Smooth muscle cell (in vitro differentiated cells): Measurements from ENCODE around the gene UQCC5. TPM values are rescaled to one million over a fixed set of nuclear protein-coding genes. Genes with fewer than 3 reads are reported as not detected.

Source experiments
- DNase-seq: peaks from one replicate; lab custom pipeline; 2025; ENCODE audit not compliant: unreplicated experiment; lab: John Stamatoyannopoulos, UW
- H2AFZ ChIP-seq: fragments of 200-600 bp; sonication (generic); 2 replicates; pipeline ENCODE4 v1.6.0; 2016; ENCODE audit warnings: antibody characterized with exemption, low read depth, mild to moderate bottlenecking
- H3F3A ChIP-seq: fragments of 200-600 bp; sonication (generic); 2 replicates; pipeline ENCODE4 v1.6.0; 2017; ENCODE audit warnings: antibody characterized with exemption, low read depth
- H3K27ac ChIP-seq: fragments of 200-600 bp; sonication (generic); 2 replicates; pipeline ENCODE4 v1.5.1; 2016; ENCODE audit warnings: low read depth, mild to moderate bottlenecking
- H3K27me3 ChIP-seq: fragments of 200-600 bp; sonication (generic); 2 replicates; pipeline ENCODE4 v1.6.1; 2016; ENCODE audit warnings: low read depth, mild to moderate bottlenecking
- H3K36me3 ChIP-seq: fragments of 200-600 bp; sonication (generic); 2 replicates; pipeline ENCODE4 v1.5.1; 2016; ENCODE audit warnings: low read depth
- H3K4me1 ChIP-seq: fragments of 200-600 bp; sonication (generic); 2 replicates; pipeline ENCODE4 v1.5.1; 2016; ENCODE audit warnings: low read depth
- H3K4me2 ChIP-seq: fragments of 200-600 bp; sonication (generic); 2 replicates; pipeline ENCODE4 v1.6.0; 2016; ENCODE audit warnings: mild to moderate bottlenecking
- H3K4me3 ChIP-seq: fragments of 200-600 bp; sonication (generic); 2 replicates; pipeline ENCODE4 v1.5.1; 2016; ENCODE audit warnings: mild to moderate bottlenecking
- H3K79me2 ChIP-seq: fragments of 200-600 bp; sonication (generic); 2 replicates; pipeline ENCODE4 v1.6.0; 2016; ENCODE audit warnings: low read depth, mild to moderate bottlenecking
- H3K9ac ChIP-seq: fragments of 200-600 bp; sonication (generic); 2 replicates; pipeline ENCODE4 v1.6.0; 2016; ENCODE audit warnings: low read depth
- H3K9me3 ChIP-seq: fragments of 200-600 bp; sonication (generic); replicated peaks from 2 replicates; pipeline ENCODE4 v1.5.1; 2016; ENCODE audit warnings: low read depth
- H4K20me1 ChIP-seq: fragments of 200-600 bp; sonication (generic); 2 replicates; pipeline ENCODE4 v1.6.0; 2016; ENCODE audit warnings: low read depth
- CTCF ChIP-seq: fragments of 200-600 bp; sonication (generic); IDR thresholded peaks from 2 replicates; pipeline ENCODE4 v1.5.1; 2017; ENCODE audit warnings: borderline replicate concordance, mild to moderate bottlenecking, antibody characterized with exemption; ENCODE audit not compliant: insufficient read depth, poor library complexity, severe bottlenecking
- WGBS: methylation state at CpG from one replicate; pipeline ENCODE4 v1.1.7; 2016; ENCODE audit warnings: low lambda C conversion rate; 5-methylcytosine and 5-hydroxymethylcytosine counted together
- polyA plus RNA-seq: library from polyadenylated mRNA; unstranded; fragments of >200 nt; fragmentation: Nextera tagmentation; extraction: Ambion mirVana; gene quantifications from 2 replicates; pipeline ENCODE4 v1.2.1, GENCODE V29; 2016
- total RNA-seq: library from RNA; depleted of rRNA; stranded (reverse); fragments of >200 nt; gene quantifications from 2 replicates; pipeline ENCODE4 v1.2.3, GENCODE V29; 2014

UQCC5 gene
- total and polyA plus RNA-seq, 2 experiments from 2014 or later: 0.76 to 33.0 TPM

GRCh38 chr3:52534281-52535183 is 1.9 kb upstream of the UQCC5 start:
- H4K20me1 ChIP-seq: peaks cover 51% of the 10 kb centered on the region
- no peak for DNase-seq
- peak overlapping the region; percentile 80 for H3K9ac ChIP-seq
- no peaks in the 10 kb centered on the region for H3F3A ChIP-seq
- no peaks in the 10 kb centered on the region for H3K27me3 ChIP-seq
- H3K4me3 ChIP-seq: peak overlapping the region; percentile 70
- peak overlapping the region; percentile 68 for H3K27ac ChIP-seq
- H3K4me2 ChIP-seq: peak overlapping the region; percentile 96
- no peak overlapping the region for H2AFZ ChIP-seq
- H3K4me1 ChIP-seq: peaks cover 45% of the 10 kb centered on the region
- no peaks in the 10 kb centered on the region for H3K36me3 ChIP-seq
- TF ChIP-seq CTCF: no peak
- H3K9me3 ChIP-seq: no peaks in the 10 kb centered on the region
- H3K79me2 ChIP-seq: peaks cover 56% of the 10 kb centered on the region
- WGBS: 35% methylated on average over 57 of the region's 57 CpGs

GRCh38 chr3:52535411-52536111 is 844 bp upstream of the UQCC5 start:
- peak overlapping the region; percentile 68 for H3K27ac ChIP-seq
- 93% methylated on average over 19 of the region's 19 CpGs for WGBS
- peaks cover 59% of the 10 kb centered on the region for H3K79me2 ChIP-seq

GRCh38 chr3:52536112-52536368 is 365 bp upstream of the UQCC5 start:
- Histone ChIP-seq H3K36me3 (no peaks in the 10 kb centered on the region), H4K20me1 (peaks cover 51% of the 10 kb centered on the region), H3K4me1 (peaks cover 42% of the 10 kb centered on the region), H3K27ac (no peak overlapping the region), H3K9me3 (no peaks in the 10 kb centered on the region), H3K4me2 (peak overlapping the region; percentile 80), H3F3A (no peaks in the 10 kb centered on the region), H3K79me2 (peaks cover 62% of the 10 kb centered on the region), H3K9ac (no peak overlapping the region), H2AFZ (no peak overlapping the region), H3K4me3 (peak overlapping the region; percentile 26), H3K27me3 (no peaks in the 10 kb centered on the region)
- no peak for TF ChIP-seq CTCF
- DNase-seq: no peak
- 23% methylated on average over 9 of the region's 9 CpGs for WGBS

More at GRCh38 chr3:52535411-52536111, 844 bp upstream of the UQCC5 start:
- no peak for DNase-seq
- H3K4me3 ChIP-seq: peak overlapping the region; percentile 26
- H3F3A ChIP-seq: no peaks in the 10 kb centered on the region
- no peaks in the 10 kb centered on the region for H3K36me3 ChIP-seq
- no peak overlapping the region for H2AFZ ChIP-seq
- H3K4me1 ChIP-seq: peaks cover 45% of the 10 kb centered on the region
- H3K27me3 ChIP-seq: no peaks in the 10 kb centered on the region
- no peak for TF ChIP-seq CTCF
- no peak overlapping the region for H3K9ac ChIP-seq
- H3K4me2 ChIP-seq: peak overlapping the region; percentile 96
- H4K20me1 ChIP-seq: peaks cover 51% of the 10 kb centered on the region
- no peaks in the 10 kb centered on the region for H3K9me3 ChIP-seq
